GM21381 (cell line): ENCODE measurements around the gene DCAF8L2.
"Not testable (repeated sequence)": the region's sequence is repeated elsewhere in the genome, so short reads cannot be mapped to it uniquely, and the experiment has no call there.

ENCODE experiments used
- ATAC-seq: cut with Tn5 transposase; IDR thresholded peaks from one replicate; pipeline ENCODE4 v1.9.1; 2021; ENCODE audit warnings: mild to moderate bottlenecking, moderate library complexity; ENCODE audit not compliant: unreplicated experiment

Gene DCAF8L2

DNA sequence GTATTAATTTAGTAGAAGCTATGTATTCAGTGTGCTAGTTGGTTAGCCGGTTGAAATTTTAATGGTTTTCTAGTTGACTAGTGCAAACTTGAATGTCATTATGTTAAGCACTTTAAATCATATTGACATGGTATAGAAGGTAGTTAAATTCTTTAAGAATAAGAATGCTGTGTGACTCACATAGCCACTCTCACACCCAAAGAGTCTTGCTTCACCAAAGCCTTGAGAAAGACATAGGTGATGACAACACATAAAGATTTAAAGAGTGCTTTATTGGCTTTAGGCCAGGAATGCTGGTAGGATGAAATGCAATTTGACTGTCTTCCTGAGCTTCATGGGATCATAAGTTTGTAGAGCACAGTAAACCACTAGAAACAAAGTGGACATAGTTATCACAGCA is 85.3 kb downstream of the DCAF8L2 start:
- ATAC-seq = no peak

DNA sequence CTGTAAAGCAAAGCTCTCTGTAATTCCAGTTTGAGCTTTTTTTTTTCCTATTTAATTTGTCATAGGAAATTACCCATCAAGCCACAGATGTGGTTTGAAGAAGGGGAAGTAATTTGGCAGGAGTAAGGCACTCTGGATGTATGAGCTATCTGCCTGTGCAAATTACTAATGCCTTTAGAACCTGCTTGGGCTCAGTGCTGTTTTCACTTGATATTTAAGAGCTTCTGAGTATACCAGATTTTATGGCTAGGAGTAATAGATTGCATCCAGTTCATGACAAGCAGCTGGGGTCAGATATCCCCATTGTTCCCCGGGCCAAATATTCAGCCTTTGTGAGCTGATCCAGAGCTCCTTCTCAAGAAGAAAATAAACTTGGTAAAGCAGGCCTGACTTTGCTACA is 89.1 kb downstream of the DCAF8L2 start:
- ATAC-seq = no peak

DNA sequence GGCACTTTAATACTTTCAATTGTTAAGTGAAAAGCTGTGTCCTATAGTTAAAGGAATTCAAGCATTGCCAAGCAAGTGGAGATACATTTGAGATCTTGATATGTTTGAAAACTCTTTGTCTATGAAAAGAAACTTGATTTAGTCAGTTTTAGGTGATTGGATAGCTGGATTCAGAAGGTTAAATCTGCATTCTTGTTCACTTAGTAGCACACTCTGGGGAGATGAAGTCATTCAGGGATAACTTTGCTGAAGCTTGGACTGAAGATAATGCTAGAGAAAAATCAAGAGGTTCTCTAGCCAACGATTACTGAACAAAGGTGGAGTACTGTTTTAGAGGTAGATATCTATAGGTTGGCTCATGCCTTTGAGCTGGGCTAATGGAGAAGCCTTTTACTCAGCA is 90.6 kb downstream of the DCAF8L2 start:
- no peak for ATAC-seq

DNA sequence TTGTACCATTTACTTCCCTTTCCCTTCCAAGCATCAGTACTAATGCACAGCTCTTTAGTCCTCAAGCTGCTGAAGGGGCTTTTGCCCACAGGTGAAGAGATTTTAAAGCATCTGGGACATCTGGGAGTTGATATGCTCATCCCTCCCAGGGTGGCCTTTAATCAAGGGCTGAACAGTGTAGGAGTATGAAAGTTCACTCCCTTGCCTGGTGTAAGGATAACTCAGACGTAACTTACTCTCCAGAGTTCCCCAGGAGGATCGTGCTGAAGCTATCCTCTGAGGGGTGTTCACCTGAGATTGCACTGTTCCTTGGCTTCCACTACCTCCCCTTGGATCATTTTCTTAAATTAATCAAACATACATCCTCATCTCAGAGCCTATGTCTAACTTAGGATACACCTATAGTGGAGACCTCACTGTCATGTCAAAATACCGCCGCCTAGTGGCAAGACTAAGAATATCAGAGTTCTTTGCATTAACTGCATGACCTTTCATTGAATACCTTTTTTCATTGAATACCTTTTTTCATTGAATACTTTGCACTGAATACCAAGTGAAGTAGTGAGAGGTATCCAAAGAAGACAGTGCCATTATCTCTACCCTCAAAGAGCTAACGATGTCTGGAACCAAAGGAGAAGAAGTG is 93.5 kb downstream of the DCAF8L2 start:
- ATAC-seq = not testable (repeated sequence)

DNA sequence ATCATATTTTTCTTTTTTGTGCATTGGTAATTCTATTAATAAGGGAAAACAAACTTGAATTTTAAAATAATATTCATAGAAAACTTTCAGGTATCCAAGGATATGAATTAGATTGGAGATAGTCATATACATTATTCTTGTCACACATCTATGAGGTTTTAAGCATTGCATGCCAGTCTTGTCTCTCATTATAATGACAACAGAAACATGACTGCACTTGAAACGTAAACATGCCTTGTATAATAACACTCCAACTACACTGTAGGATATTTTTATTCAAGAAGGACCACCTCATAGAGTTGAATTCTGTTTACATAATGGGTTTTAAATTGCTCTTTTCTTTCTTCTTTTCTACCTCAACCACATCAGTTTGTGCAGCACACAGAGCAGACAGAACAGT is 104.5 kb downstream of the DCAF8L2 start:
- no peak for ATAC-seq

DNA sequence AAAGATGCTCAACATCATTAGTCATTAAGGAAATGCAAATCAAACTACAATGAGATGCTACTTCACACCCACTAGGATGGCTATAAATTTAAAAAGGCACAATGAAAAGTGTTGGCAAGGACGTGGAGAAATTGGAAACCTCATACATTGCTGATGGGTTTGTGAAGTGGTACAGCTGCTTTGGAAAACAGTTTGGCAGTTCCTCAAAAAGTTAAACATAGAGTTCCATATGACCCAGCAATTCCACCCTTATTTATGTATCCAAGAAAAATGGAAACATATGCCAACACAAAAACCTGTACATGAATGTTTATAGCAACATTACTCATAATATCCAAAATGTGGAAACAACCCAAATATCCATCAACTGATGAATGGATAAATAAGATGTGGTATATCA is 116.4 kb downstream of the DCAF8L2 start:
- no peak for ATAC-seq

DNA sequence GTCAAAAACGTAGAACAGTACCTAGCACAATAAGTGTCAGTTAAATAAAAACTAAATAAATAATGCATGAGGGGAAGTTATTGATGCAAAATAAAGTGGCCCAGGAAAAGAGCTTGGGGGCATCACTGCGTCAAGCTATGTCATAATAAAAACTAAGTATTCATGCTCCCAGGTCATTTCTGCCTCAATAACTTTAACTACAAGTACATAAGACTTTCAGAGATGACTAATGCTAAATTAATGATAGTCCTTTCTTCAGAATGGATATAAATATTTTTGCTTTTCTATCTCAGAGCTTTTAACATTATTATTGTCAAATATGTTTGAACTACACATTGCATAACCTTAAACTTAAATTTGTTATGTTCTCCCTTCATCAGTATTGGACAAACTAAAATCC is 125.5 kb downstream of the DCAF8L2 start:
- no peak for ATAC-seq

DNA sequence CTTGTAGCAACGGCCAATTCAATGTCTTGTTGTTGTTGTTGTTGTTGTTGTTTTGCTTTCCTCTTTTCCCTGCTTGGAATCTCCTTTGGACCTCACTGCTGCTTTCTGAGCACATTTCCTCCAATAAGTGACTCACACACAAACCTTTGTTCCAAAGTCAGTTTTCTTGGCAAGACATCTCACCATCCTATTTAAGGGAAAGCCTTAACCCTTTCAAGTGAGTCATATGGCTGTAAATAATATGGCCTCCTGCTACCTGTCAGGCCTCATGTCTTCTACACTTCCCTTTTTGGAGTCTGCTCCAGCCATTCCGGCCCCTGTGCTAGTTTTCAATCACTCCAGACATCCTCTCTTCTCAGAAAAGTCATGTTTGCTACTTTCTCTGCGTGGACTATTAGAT is 138.1 kb downstream of the DCAF8L2 start:
- no peak for ATAC-seq

DNA sequence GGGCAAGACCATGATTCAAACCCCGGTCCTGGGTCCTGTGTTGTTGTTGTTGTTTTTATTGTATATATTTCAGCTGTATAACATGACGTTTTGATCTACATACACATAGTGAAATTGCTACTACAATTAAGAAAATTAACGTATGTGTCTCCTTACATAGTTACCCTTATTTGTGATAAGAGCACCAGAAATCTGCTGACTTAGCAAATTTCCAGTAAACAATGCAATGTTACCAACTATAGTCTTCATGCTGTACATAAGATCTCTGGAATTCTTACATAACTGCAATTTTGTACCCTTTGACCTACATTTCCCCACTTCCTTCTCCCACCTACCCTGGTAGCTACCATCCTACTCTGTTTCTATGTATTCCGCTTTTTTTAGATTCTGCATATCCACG is 141.8 kb downstream of the DCAF8L2 start:
- no peak for ATAC-seq

DNA sequence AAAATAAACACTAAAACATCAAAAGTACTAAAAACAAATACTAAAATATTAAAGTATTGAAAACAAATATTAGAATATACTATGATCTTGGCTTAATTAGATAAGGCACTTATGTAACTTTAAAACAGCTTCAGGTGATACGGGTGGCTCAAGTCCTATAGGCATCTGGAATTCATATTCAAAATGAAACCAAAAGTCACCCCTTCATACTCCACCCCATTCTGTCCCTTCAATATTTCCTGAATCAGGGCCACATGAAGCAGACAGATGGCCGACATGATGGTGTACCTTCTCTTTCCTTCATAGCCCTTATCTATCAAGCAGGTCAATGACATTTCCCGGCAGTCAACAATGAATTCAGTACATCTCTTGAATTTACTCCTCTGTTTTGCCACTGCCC is 145.8 kb downstream of the DCAF8L2 start:
- no peak for ATAC-seq

DNA sequence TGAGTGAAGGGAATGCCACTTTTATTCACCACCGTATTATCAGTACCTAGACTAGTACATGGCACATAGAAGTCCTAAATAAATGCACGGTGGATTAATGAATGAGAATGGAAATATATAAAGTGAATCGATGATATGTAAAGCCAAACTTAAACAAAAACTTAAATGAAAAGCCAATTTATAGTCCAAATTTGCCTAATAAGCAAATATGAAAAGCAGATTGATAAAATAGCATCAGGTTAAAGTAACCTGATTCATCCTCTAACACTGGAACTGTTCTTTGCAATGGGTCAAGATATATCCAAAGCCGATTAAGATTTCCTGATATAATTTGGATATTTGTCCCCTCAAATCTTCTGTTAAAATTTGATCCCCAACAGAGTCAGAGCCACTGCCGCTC is 150.8 kb downstream of the DCAF8L2 start:
- ATAC-seq = no peak

DNA sequence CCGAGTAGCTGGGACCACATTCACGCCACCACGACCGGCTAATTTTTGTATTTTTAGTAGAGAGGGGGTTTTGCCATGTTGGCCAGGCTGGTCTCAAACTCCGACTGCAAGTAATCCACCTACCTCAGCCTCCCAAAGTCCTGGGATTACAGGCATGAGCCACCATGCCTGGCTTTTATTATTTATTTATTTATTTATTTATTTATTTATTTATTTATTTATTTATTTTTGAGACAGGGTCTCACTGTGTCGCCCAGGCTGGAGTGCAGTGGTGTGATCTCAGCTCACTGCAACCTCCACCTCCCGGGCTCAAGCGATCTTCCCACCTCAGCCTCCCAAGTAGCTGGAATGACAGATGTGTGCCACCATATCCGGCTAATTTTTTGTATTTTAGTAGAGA is 153.4 kb downstream of the DCAF8L2 start:
- not testable (repeated sequence) for ATAC-seq

DNA sequence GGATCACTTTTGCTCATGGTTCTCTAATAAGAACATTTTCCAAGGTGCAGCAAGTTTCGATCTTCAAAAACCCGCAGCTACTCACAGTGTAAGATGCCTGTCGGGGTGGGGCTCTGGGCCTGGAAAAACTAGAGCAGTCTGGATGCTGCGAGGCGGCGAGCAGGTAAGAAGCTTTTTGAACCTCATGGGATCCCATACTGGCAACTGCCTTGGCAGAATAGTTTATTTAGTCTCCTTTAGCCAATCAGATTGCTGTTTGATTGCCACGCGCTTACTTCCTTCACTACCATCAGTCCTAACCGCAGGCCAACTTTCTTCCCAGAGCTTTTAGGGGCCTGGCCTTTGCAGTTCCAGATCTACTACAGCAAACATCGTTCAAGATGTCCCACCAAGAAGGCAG is 156.4 kb downstream of the DCAF8L2 start:
- ATAC-seq = no peak

DNA sequence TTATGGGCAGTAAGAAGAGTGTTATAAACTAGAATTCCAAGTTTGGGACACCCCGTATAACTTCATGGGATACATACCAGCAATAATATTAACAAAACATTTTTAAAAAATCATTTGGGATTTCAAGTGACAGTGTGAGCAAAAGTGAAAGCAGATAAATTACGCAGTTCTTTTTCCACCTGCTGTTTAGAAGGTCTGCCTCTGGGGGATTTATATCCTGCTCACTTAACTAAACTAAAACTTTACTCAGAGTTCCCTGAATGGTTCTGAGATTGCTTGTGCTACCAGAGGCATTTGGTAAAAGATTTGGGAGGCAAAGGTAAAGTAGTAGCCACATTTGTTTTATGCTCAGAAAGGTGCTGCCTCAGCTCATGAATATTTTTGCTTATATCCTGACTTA is 160.2 kb downstream of the DCAF8L2 start:
- ATAC-seq = not testable (repeated sequence)

DNA sequence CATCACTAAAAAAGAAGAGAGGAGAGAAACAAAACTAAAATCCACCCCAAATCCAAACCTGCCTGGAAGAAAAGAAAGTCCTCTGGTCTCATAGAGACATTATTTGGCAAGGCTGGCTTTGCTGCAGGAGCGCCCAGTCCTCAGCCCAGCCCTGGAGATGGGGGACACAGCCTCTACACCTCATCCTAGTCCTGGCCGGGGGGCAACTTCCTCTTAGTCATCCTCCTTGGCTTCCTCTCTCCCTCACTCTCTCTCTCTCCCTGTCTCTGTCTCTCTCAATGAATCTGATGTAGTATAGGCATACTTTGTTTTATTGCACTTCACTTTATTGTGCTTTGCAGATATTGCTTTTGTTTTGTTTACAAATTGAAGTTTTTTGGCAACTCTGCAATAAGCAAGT is 161.8 kb downstream of the DCAF8L2 start:
- ATAC-seq = no peak

DNA sequence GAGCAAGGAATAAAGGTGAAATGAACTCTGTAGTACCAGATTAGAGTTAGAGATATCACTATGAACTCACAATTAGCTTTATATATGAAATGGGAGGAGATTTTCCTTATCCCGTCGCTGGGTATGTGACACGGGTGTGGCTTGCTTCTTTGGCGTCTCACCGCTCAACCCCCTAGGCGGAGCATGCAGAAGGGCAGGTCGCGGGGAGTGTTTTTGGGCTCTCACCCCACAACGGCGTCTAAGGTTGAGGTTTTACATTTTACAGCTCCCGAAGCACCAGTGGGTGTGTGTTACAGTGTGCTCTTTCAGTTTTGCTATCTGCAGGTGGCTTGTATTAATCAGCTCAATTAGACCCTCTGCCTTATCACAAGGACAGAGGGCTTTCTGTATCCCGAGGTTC is 175.6 kb downstream of the DCAF8L2 start:
- ATAC-seq = no peak

DNA sequence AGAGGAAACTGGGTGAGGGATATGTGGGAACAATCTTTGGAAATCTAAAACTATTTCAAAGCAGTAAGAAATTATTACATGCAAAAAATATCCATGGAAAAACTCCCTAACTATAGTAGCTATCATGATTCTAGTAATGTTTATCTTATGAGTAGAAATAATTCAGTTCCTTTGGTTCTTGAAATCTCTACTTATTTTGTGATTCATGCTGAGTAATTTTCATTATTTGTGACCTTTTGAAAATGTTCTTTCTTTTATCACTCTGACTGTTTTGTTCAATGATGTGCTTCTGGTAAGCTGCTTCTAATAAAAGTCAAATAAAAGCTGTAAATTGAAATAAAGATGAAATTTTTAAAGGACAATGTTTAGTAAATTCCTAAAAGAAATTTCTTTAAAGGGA is 177.2 kb downstream of the DCAF8L2 start:
- no peak for ATAC-seq

DNA sequence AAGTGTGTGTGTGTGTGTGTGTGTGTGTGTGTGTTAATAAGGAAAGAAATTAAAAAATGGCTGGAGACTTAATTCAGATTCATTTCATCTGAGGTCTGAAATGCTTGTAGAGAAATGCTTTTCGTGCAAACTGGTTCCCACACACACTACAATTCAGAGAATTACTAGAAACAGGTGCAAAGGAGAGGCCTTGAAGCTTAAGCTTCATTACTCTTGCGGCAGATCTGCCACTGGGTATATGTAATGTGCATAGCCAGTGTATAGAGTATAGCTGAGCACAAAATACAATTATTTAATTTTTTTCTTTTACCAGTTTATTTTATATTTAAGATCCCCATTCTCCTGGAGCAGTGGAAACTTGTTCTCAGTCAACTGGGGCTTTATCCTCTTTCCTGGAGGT is 185.8 kb downstream of the DCAF8L2 start:
- ATAC-seq = no peak

DNA sequence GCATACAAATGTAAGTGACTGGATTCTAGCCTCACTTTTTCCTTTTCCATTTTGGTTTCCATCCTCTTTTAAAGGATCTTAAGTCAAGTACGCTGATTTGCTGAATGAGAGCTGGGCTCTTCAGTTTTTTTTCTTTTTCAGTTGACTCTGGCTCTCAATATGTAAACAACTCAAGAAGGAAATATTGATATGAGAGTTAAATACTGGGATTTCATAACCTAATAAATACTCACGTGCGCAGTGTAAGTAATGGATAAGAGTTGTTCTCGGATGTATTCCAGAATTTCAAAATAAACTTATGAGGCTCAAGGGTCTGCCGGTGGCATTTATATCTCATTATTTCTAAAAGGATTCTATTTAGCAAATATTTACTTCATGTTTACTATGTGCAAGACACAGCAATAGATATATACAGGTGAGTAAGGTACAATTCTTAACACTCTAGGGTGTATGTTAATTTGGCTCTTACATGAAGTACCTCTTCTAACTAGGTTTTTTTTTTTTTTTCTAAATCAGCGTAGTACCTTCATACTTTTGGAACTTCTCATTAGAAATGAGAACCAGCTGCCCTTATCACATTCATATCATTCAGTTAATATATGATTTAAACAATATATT is 206.6 kb downstream of the DCAF8L2 start:
- ATAC-seq = no peak

DNA sequence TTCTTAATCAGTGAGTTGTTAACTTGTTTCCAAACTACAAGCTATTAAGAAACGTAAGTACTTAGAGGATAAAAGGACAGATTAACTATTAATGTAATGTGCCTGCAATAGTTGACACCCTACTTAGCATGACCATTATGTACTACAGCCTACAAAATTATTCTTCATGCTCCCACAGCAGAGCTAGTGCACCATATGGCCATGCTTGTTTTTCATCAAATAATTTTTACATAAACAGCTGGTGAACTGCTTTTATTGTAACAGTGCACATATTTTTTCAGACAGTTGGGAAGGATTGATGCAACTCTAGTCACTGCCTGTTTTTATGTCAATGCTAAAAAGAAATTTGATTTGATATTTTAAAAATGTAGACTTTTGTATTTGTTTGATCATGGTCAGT is 207.4 kb downstream of the DCAF8L2 start:
- ATAC-seq = no peak
